Measurements from ENCODE around the gene FGFRL1.

- TF ChIP-seq CTCF (IDR thresholded peaks at IDR 0.05) (no peak), POLR2A (IDR thresholded peaks at IDR 0.05) (no peak), EP300 (IDR thresholded peaks at IDR 0.05) (no peak)
Observed at GRCh38 chr4:1017706-1018105, 6.3 kb downstream of the FGFRL1 start.
